HG02852 (cell line): ENCODE results near the gene ARHGAP1.
"Not testable (repeated sequence)": the region's sequence is repeated elsewhere in the genome, so short reads cannot be mapped to it uniquely, and the experiment has no call there.

ENCODE experiments used
- ATAC-seq: cut with Tn5 transposase; IDR thresholded peaks from one replicate; pipeline ENCODE4 v1.9.1; 2021; ENCODE audit warnings: mild to moderate bottlenecking, moderate library complexity; ENCODE audit not compliant: unreplicated experiment

Gene ARHGAP1

GRCh38 chr11:46724088-46724487 is 23.7 kb upstream of the ARHGAP1 start:
- no peak for ATAC-seq

GRCh38 chr11:46723359-46723680 is 22.9 kb upstream of the ARHGAP1 start:
- ATAC-seq, result no peak

- ATAC-seq, result no peak
Observed at GRCh38 chr11:46722566-46723358, 22.3 kb upstream of the ARHGAP1 start.

- no peak for ATAC-seq
Observed at GRCh38 chr11:46721286-46721685, 20.9 kb upstream of the ARHGAP1 start.

GRCh38 chr11:46719543-46720218 is 19.3 kb upstream of the ARHGAP1 start:
- ATAC-seq, result no peak

GRCh38 chr11:46719048-46719542 is 18.7 kb upstream of the ARHGAP1 start, which contains the start of gene F2:
TSS of gene F2 (plus strand) at chr11:46719213. CDS start at chr11:46719236, 23 bp downstream.
- ATAC-seq, result no peak

GRCh38 chr11:46718155-46719019 is 18.0 kb upstream of the ARHGAP1 start:
- ATAC-seq, result no peak

GRCh38 chr11:46717825-46718154 is 17.4 kb upstream of the ARHGAP1 start:
- ATAC-seq, result not testable (repeated sequence)

GRCh38 chr11:46712874-46713576 is 12.6 kb upstream of the ARHGAP1 start:
- ATAC-seq, result no peak

GRCh38 chr11:46711303-46711702 is 10.9 kb upstream of the ARHGAP1 start:
- no peak for ATAC-seq

- ATAC-seq, result no peak
Observed at GRCh38 chr11:46710821-46711269, 10.4 kb upstream of the ARHGAP1 start.

GRCh38 chr11:46709351-46709750 is 8.9 kb upstream of the ARHGAP1 start:
- not testable (repeated sequence) for ATAC-seq

GRCh38 chr11:46706886-46707285 is 6.5 kb upstream of the ARHGAP1 start:
- ATAC-seq, result no peak

GRCh38 chr11:46705070-46705688 is 4.8 kb upstream of the ARHGAP1 start:
- no peak for ATAC-seq

GRCh38 chr11:46701078-46701654 is 747 bp upstream of the ARHGAP1 start:
- ATAC-seq, result peak; percentile 2

GRCh38 chr11:46698597-46698996 is 1.8 kb downstream of the ARHGAP1 start:
- no peak for ATAC-seq

GRCh38 chr11:46697723-46698122 is 2.7 kb downstream of the ARHGAP1 start:
- no peak for ATAC-seq

GRCh38 chr11:46697303-46697702 is 3.1 kb downstream of the ARHGAP1 start:
- no peak for ATAC-seq

- ATAC-seq, result no peak
Observed at GRCh38 chr11:46696212-46696558, 4.2 kb downstream of the ARHGAP1 start.
